ENCODE data around the gene PARD3B. TPM values are rescaled to one million over a fixed set of nuclear protein-coding genes. Genes with fewer than 3 reads are reported as not detected.

PARD3B gene
- polyA plus RNA-seq, 1 donor: 14.0 TPM

DNA sequence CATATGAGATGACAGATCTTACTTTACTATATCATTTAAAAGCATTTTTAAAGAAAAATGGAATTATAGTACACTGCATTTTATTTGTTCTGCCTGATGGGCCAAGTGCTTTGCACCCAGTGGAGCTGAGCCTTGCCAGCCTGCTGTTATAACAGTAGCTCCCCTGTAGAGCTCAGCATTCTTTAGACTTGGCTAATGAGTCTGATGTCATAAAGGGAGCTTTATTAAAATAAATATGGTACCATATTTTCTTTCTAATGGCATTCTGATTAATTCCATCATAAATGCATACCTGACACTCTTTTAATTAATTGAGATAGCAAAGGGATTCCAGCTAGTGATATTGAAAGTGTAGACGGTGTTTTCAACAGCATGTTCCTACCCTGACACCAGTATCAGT is 40.7 kb downstream of the PARD3B start:
- Histone ChIP-seq H3K36me3 (ENCODE audit: control insufficient read depth, insufficient read depth, low read length) (no peaks in the 10 kb centered on the region), H3K4me3 (ENCODE audit: low read length) (no peak overlapping the region), H3K4me1 (ENCODE audit: control insufficient read depth, insufficient read depth, low read length) (no peaks in the 10 kb centered on the region), H3K27ac (ENCODE audit: low read length) (no peak overlapping the region), H3K27me3 (ENCODE audit: control insufficient read depth, insufficient read depth, low read length) (no peaks in the 10 kb centered on the region), H3K9me3 (ENCODE audit: control insufficient read depth, low read depth, low read length) (no peaks in the 10 kb centered on the region)
- no peak for DNase-seq
- no CpG with 5 or more reads among the region's 1 CpG for WGBS (ENCODE audit: insufficient coverage, low lambda C conversion rate)

GRCh38 chr2:204586444-204587180 is 41.3 kb downstream of the PARD3B start:
- no peak overlapping the region for H3K27ac ChIP-seq (ENCODE audit: low read length)
- DNase-seq: no peak
- WGBS (ENCODE audit: insufficient coverage, low lambda C conversion rate): 100% methylated on average over 3 of the region's 7 CpGs

GRCh38 chr2:204590063-204590462 is 44.8 kb downstream of the PARD3B start:
- no peak for DNase-seq
- WGBS (ENCODE audit: insufficient coverage, low lambda C conversion rate): no CpG with 5 or more reads among the region's 3 CpGs

More at GRCh38 chr2:204586444-204587180, 41.3 kb downstream of the PARD3B start:
- Histone ChIP-seq H3K9me3 (ENCODE audit: control insufficient read depth, low read depth, low read length) (no peaks in the 10 kb centered on the region), H3K36me3 (ENCODE audit: control insufficient read depth, insufficient read depth, low read length) (no peaks in the 10 kb centered on the region), H3K27me3 (ENCODE audit: control insufficient read depth, insufficient read depth, low read length) (no peaks in the 10 kb centered on the region), H3K4me3 (ENCODE audit: low read length) (no peak overlapping the region), H3K4me1 (ENCODE audit: control insufficient read depth, insufficient read depth, low read length) (no peaks in the 10 kb centered on the region)

GRCh38 chr2:204591225-204591624 is 46.0 kb downstream of the PARD3B start:
- Histone ChIP-seq H3K4me1 (ENCODE audit: control insufficient read depth, insufficient read depth, low read length) (no peaks in the 10 kb centered on the region), H3K27me3 (ENCODE audit: control insufficient read depth, insufficient read depth, low read length) (no peaks in the 10 kb centered on the region), H3K36me3 (ENCODE audit: control insufficient read depth, insufficient read depth, low read length) (no peaks in the 10 kb centered on the region), H3K4me3 (ENCODE audit: low read length) (no peak overlapping the region), H3K27ac (ENCODE audit: low read length) (no peak overlapping the region), H3K9me3 (ENCODE audit: control insufficient read depth, low read depth, low read length) (no peaks in the 10 kb centered on the region)
- WGBS (ENCODE audit: insufficient coverage, low lambda C conversion rate): no CpG with 5 or more reads among the region's 1 CpG
- no peak for DNase-seq

More at GRCh38 chr2:204590063-204590462, 44.8 kb downstream of the PARD3B start:
- no peaks in the 10 kb centered on the region for H3K4me1 ChIP-seq (ENCODE audit: control insufficient read depth, insufficient read depth, low read length)
- no peak overlapping the region for H3K4me3 ChIP-seq (ENCODE audit: low read length)
- H3K9me3 ChIP-seq (ENCODE audit: control insufficient read depth, low read depth, low read length): no peaks in the 10 kb centered on the region
- H3K36me3 ChIP-seq (ENCODE audit: control insufficient read depth, insufficient read depth, low read length): no peaks in the 10 kb centered on the region
- H3K27me3 ChIP-seq (ENCODE audit: control insufficient read depth, insufficient read depth, low read length): no peaks in the 10 kb centered on the region
- H3K27ac ChIP-seq (ENCODE audit: low read length): no peak overlapping the region

DNA sequence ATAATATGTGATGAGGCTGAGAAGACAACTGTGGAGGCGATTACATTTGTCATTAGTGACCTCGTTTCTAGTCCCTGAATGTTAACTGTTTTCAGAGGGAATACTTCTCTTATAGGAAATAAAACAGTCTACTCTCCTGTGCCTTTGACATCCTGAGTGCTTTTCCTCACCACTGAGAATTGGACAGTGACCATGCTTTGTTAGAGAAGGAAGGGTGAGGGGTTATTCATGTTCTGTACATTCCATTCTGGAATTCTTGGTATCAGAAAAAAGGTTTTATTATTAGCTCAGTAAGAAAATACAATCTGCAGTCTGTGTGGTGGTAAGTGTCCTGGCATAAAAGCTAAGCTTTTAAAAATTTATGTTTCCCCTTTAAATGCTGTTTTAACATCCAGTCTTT is 58.8 kb downstream of the PARD3B start:
- Histone ChIP-seq H3K36me3 (ENCODE audit: control insufficient read depth, insufficient read depth, low read length) (no peaks in the 10 kb centered on the region), H3K4me1 (ENCODE audit: control insufficient read depth, insufficient read depth, low read length) (no peaks in the 10 kb centered on the region), H3K27ac (ENCODE audit: low read length) (no peak overlapping the region), H3K4me3 (ENCODE audit: low read length) (no peak overlapping the region), H3K27me3 (ENCODE audit: control insufficient read depth, insufficient read depth, low read length) (no peaks in the 10 kb centered on the region), H3K9me3 (ENCODE audit: control insufficient read depth, low read depth, low read length) (peaks cover 5% of the 10 kb centered on the region)
- no peak for DNase-seq
- WGBS (ENCODE audit: insufficient coverage, low lambda C conversion rate): no CpG with 5 or more reads among the region's 2 CpGs

GRCh38 chr2:204608237-204608939 is 63.1 kb downstream of the PARD3B start:
- Histone ChIP-seq H3K36me3 (ENCODE audit: control insufficient read depth, insufficient read depth, low read length) (no peaks in the 10 kb centered on the region), H3K9me3 (ENCODE audit: control insufficient read depth, low read depth, low read length) (no peaks in the 10 kb centered on the region), H3K27ac (ENCODE audit: low read length) (no peak overlapping the region), H3K27me3 (ENCODE audit: control insufficient read depth, insufficient read depth, low read length) (no peaks in the 10 kb centered on the region), H3K4me1 (ENCODE audit: control insufficient read depth, insufficient read depth, low read length) (peaks cover 16% of the 10 kb centered on the region), H3K4me3 (ENCODE audit: low read length) (no peak overlapping the region)
- WGBS (ENCODE audit: insufficient coverage, low lambda C conversion rate): no CpG with 5 or more reads among the region's 2 CpGs
- DNase-seq: peak; percentile 13 to 29

- Histone ChIP-seq H3K27me3 (ENCODE audit: control insufficient read depth, insufficient read depth, low read length) (no peaks in the 10 kb centered on the region), H3K9me3 (ENCODE audit: control insufficient read depth, low read depth, low read length) (no peaks in the 10 kb centered on the region), H3K4me1 (ENCODE audit: control insufficient read depth, insufficient read depth, low read length) (peaks cover 20% of the 10 kb centered on the region), H3K4me3 (ENCODE audit: low read length) (no peak overlapping the region), H3K36me3 (ENCODE audit: control insufficient read depth, insufficient read depth, low read length) (no peaks in the 10 kb centered on the region), H3K27ac (ENCODE audit: low read length) (peak overlapping the region; percentile 60)
- DNase-seq: peak; percentile 65 to 81
- 35% methylated on average over 2 of the region's 5 CpGs for WGBS (ENCODE audit: insufficient coverage, low lambda C conversion rate)
Measured at GRCh38 chr2:204611017-204611631, 65.8 kb downstream of the PARD3B start.

DNA sequence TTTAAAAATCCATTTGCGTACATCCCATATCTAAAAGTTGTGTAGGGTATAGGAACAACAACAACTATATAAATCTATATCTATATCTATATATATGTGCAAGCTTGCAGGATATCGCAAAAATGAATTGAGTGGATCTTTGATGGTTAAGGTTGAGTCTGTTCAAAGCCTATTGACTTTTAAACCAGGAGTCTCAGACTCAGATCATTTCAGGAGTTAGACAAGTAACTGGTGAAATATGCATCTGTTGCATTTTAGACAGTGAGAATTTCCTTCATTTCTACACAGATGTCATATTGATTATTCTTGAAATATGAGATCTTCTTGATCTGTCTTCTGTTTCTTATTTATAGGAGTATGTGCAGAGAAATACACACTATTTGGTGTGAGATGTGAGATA is 66.5 kb downstream of the PARD3B start:
- Histone ChIP-seq H3K36me3 (ENCODE audit: control insufficient read depth, insufficient read depth, low read length) (no peaks in the 10 kb centered on the region), H3K27me3 (ENCODE audit: control insufficient read depth, insufficient read depth, low read length) (no peaks in the 10 kb centered on the region), H3K4me3 (ENCODE audit: low read length) (no peak overlapping the region), H3K27ac (ENCODE audit: low read length) (peak overlapping the region; percentile 60), H3K4me1 (ENCODE audit: control insufficient read depth, insufficient read depth, low read length) (peaks cover 20% of the 10 kb centered on the region), H3K9me3 (ENCODE audit: control insufficient read depth, low read depth, low read length) (no peaks in the 10 kb centered on the region)
- peak in 1 of 2 donors; percentile 20 for DNase-seq
- no CpG with 5 or more reads among the region's 2 CpGs for WGBS (ENCODE audit: insufficient coverage, low lambda C conversion rate)

DNA sequence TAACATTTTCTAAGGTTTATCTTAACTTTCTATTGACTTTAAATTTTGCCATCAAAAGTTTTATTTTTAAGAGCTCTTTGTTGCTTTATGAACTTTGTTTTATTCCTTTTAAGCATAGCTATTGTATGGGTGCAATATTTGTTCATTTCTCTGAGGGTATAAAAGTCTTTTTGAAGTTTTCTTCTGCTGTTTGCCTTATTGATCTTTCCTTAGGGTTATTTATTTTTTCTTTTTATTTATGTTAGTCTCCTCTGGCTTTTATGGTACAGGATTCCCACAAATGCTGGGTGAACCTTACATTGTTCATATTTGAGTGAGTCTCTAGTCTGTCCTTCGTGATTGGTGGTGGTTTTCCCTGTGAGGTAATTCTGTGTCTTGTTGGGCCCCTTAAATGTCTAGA is 68.4 kb downstream of the PARD3B start:
- WGBS (ENCODE audit: insufficient coverage, low lambda C conversion rate): no CpG with 5 or more reads among the region's 1 CpG
- H3K27me3 ChIP-seq (ENCODE audit: control insufficient read depth, insufficient read depth, low read length): no peaks in the 10 kb centered on the region
- no peak for DNase-seq
- H3K27ac ChIP-seq (ENCODE audit: low read length): no peak overlapping the region
- no peak overlapping the region for H3K4me3 ChIP-seq (ENCODE audit: low read length)
- no peaks in the 10 kb centered on the region for H3K36me3 ChIP-seq (ENCODE audit: control insufficient read depth, insufficient read depth, low read length)
- H3K4me1 ChIP-seq (ENCODE audit: control insufficient read depth, insufficient read depth, low read length): peaks cover 20% of the 10 kb centered on the region
- no peaks in the 10 kb centered on the region for H3K9me3 ChIP-seq (ENCODE audit: control insufficient read depth, low read depth, low read length)

- Histone ChIP-seq H3K27me3 (ENCODE audit: control insufficient read depth, insufficient read depth, low read length) (no peaks in the 10 kb centered on the region), H3K27ac (ENCODE audit: low read length) (no peak overlapping the region), H3K4me3 (ENCODE audit: low read length) (no peak overlapping the region), H3K4me1 (ENCODE audit: control insufficient read depth, insufficient read depth, low read length) (peaks cover 19% of the 10 kb centered on the region), H3K9me3 (ENCODE audit: control insufficient read depth, low read depth, low read length) (no peaks in the 10 kb centered on the region), H3K36me3 (ENCODE audit: control insufficient read depth, insufficient read depth, low read length) (no peaks in the 10 kb centered on the region)
- no peak for DNase-seq
- WGBS (ENCODE audit: insufficient coverage, low lambda C conversion rate): no CpG with 5 or more reads among the region's 4 CpGs
Measured at GRCh38 chr2:204615456-204615855, 70.2 kb downstream of the PARD3B start.

Measured in large intestine (tissue), 3 donors.